T-helper 2 cell (primary cell): ENCODE results near the gene GABRB1.

ENCODE experiments used
- DNase-seq, 5 experiments: peaks; one replicate each; pipeline versions ENCODE4 v3.0.0 to v3.0.0-alpha.2; 2012 to 2022

GABRB1 gene

GRCh38 chr4:47049347-47049746, 18.0 kb downstream of the GABRB1 start:
- DNase-seq: no peak

- no peak for DNase-seq
These were observed 19.7 kb downstream of the GABRB1 start for GRCh38 chr4:47050761-47051725.

GRCh38 chr4:47053485-47053884, 22.1 kb downstream of the GABRB1 start:
- DNase-seq: peak in 1 of 5 experiments; percentile 1

GRCh38 chr4:47054130-47054529, 22.8 kb downstream of the GABRB1 start:
- DNase-seq: peak in 1 of 5 experiments; percentile 55

- DNase-seq: no peak
These were observed 26.6 kb downstream of the GABRB1 start for GRCh38 chr4:47057991-47058390.

- DNase-seq: no peak
These were observed 29.2 kb downstream of the GABRB1 start for GRCh38 chr4:47060561-47060960.

- no peak for DNase-seq
These were observed 30.1 kb downstream of the GABRB1 start for GRCh38 chr4:47061435-47061834.

GRCh38 chr4:47065051-47065481, 33.7 kb downstream of the GABRB1 start:
- DNase-seq: no peak

- DNase-seq: peak in 1 of 5 experiments; percentile 3
These were observed 37.6 kb downstream of the GABRB1 start for GRCh38 chr4:47068986-47069385.

- DNase-seq: no peak
These were observed 40.6 kb downstream of the GABRB1 start for GRCh38 chr4:47071901-47072341.

GRCh38 chr4:47073647-47074046, 42.3 kb downstream of the GABRB1 start:
- DNase-seq: no peak

GRCh38 chr4:47074816-47075215, 43.4 kb downstream of the GABRB1 start:
- no peak for DNase-seq

- DNase-seq: no peak
These were observed 43.9 kb downstream of the GABRB1 start for GRCh38 chr4:47075262-47075661.

- DNase-seq: no peak
These were observed 44.6 kb downstream of the GABRB1 start for GRCh38 chr4:47075919-47076318.

- no peak for DNase-seq
These were observed 52.7 kb downstream of the GABRB1 start for GRCh38 chr4:47084111-47084510.

- no peak for DNase-seq
These were observed 53.4 kb downstream of the GABRB1 start for GRCh38 chr4:47084795-47085194.

- no peak for DNase-seq
These were observed 56.9 kb downstream of the GABRB1 start for GRCh38 chr4:47088298-47088697.

- no peak for DNase-seq
These were observed 64.5 kb downstream of the GABRB1 start for GRCh38 chr4:47095884-47096283.

GRCh38 chr4:47101453-47101852, 70.1 kb downstream of the GABRB1 start:
- DNase-seq: no peak

GRCh38 chr4:47104986-47105385, 73.6 kb downstream of the GABRB1 start:
- DNase-seq: no peak

GRCh38 chr4:47106561-47106960, 75.2 kb downstream of the GABRB1 start:
- no peak for DNase-seq

GRCh38 chr4:47109379-47109778, 78.0 kb downstream of the GABRB1 start:
- no peak for DNase-seq

GRCh38 chr4:47110546-47111132, 79.3 kb downstream of the GABRB1 start:
- DNase-seq: no peak
